ENCODE data around the gene DHRS3. TPM values are rescaled to one million over a fixed set of nuclear protein-coding genes. Genes with fewer than 3 reads are reported as not detected.

DHRS3 gene
- total and polyA plus RNA-seq, 2 donors, result 20.5 to 56.8 TPM

GRCh38 chr1:12556957-12557935 lies 60.8 kb downstream of the DHRS3 start:
- Histone ChIP-seq H3K4me3 (ENCODE audit: low read length in 2 of 2) (no peak overlapping the region), H3K27me3 (ENCODE audit: control insufficient read depth in 2 of 2, insufficient read depth in 1 of 2, low read length in 1 of 2) (no peaks in the 10 kb centered on the region), H3K36me3 (ENCODE audit: control insufficient read depth in 2 of 2, insufficient read depth in 2 of 2, low read length in 1 of 2) (no peaks in the 10 kb centered on the region), H3K27ac (ENCODE audit: low read depth in 1 of 2, low read length in 1 of 2) (no peak overlapping the region), H3K4me1 (ENCODE audit: control insufficient read depth in 2 of 2, insufficient read depth in 2 of 2, low read length in 2 of 2) (no peaks in the 10 kb centered on the region), H3K9me3 (ENCODE audit: control insufficient read depth in 2 of 2, insufficient read depth in 1 of 2, low read length in 1 of 2) (peaks cover 0 to 3% of the 10 kb centered on the region in 2 donors)
- 91% methylated on average over 17 of the region's 17 CpGs for WGBS
- no peak for DNase-seq (ENCODE audit: low read depth in 6 of 9, low spot score in 9 of 9)

GRCh38 chr1:12556368-12556930 lies 61.6 kb downstream of the DHRS3 start:
- DNase-seq (ENCODE audit: low read depth in 6 of 9, low spot score in 9 of 9), result no peak
- Histone ChIP-seq H3K27ac (ENCODE audit: low read depth in 1 of 2, low read length in 1 of 2) (peak overlapping the region in 1 of 2 donors; percentile 5), H3K36me3 (ENCODE audit: control insufficient read depth in 2 of 2, insufficient read depth in 2 of 2, low read length in 1 of 2) (no peaks in the 10 kb centered on the region), H3K27me3 (ENCODE audit: control insufficient read depth in 2 of 2, insufficient read depth in 1 of 2, low read length in 1 of 2) (no peaks in the 10 kb centered on the region), H3K4me3 (ENCODE audit: low read length in 2 of 2) (no peak overlapping the region), H3K9me3 (ENCODE audit: control insufficient read depth in 2 of 2, insufficient read depth in 1 of 2, low read length in 1 of 2) (peaks cover 0 to under 1% of the 10 kb centered on the region in 2 donors), H3K4me1 (ENCODE audit: control insufficient read depth in 2 of 2, insufficient read depth in 2 of 2, low read length in 2 of 2) (no peaks in the 10 kb centered on the region)
- WGBS, result 60% methylated on average over 9 of the region's 9 CpGs

- Histone ChIP-seq H3K4me3 (ENCODE audit: low read length in 2 of 2) (no peak overlapping the region), H3K9me3 (ENCODE audit: control insufficient read depth in 2 of 2, insufficient read depth in 1 of 2, low read length in 1 of 2) (no peaks in the 10 kb centered on the region), H3K36me3 (ENCODE audit: control insufficient read depth in 2 of 2, insufficient read depth in 2 of 2, low read length in 1 of 2) (no peaks in the 10 kb centered on the region), H3K4me1 (ENCODE audit: control insufficient read depth in 2 of 2, insufficient read depth in 2 of 2, low read length in 2 of 2) (no peaks in the 10 kb centered on the region), H3K27ac (ENCODE audit: low read depth in 1 of 2, low read length in 1 of 2) (no peak overlapping the region), H3K27me3 (ENCODE audit: control insufficient read depth in 2 of 2, insufficient read depth in 1 of 2, low read length in 1 of 2) (no peaks in the 10 kb centered on the region)
- no peak for DNase-seq (ENCODE audit: low read depth in 6 of 9, low spot score in 9 of 9)
- WGBS, result 98% methylated on average over 13 of the region's 13 CpGs
These were observed 62.3 kb downstream of the DHRS3 start for GRCh38 chr1:12555411-12556367.

- H3K4me3 ChIP-seq (ENCODE audit: low read length in 2 of 2), result no peak overlapping the region
- no peaks in the 10 kb centered on the region for H3K9me3 ChIP-seq (ENCODE audit: control insufficient read depth in 2 of 2, insufficient read depth in 1 of 2, low read length in 1 of 2)
- DNase-seq (ENCODE audit: low read depth in 6 of 9, low spot score in 9 of 9), result no peak
- WGBS, result 95% methylated on average over 18 of the region's 18 CpGs
- H3K27me3 ChIP-seq (ENCODE audit: control insufficient read depth in 2 of 2, insufficient read depth in 1 of 2, low read length in 1 of 2), result no peaks in the 10 kb centered on the region
- H3K27ac ChIP-seq (ENCODE audit: low read depth in 1 of 2, low read length in 1 of 2), result no peak overlapping the region
- H3K4me1 ChIP-seq (ENCODE audit: control insufficient read depth in 2 of 2, insufficient read depth in 2 of 2, low read length in 2 of 2), result peaks cover 0 to 2% of the 10 kb centered on the region in 2 donors
- H3K36me3 ChIP-seq (ENCODE audit: control insufficient read depth in 2 of 2, insufficient read depth in 2 of 2, low read length in 1 of 2), result no peaks in the 10 kb centered on the region
These were observed 63.3 kb downstream of the DHRS3 start for GRCh38 chr1:12554521-12555305.

GRCh38 chr1:12553963-12554362 lies 64.0 kb downstream of the DHRS3 start:
- H3K27ac ChIP-seq (ENCODE audit: low read depth in 1 of 2, low read length in 1 of 2), result no peak overlapping the region
- DNase-seq (ENCODE audit: low read depth in 6 of 9, low spot score in 9 of 9), result no peak
- WGBS, result 95% methylated on average over 3 of the region's 3 CpGs

GRCh38 chr1:12552951-12553921 lies 64.8 kb downstream of the DHRS3 start:
- Histone ChIP-seq H3K36me3 (ENCODE audit: control insufficient read depth in 2 of 2, insufficient read depth in 2 of 2, low read length in 1 of 2) (no peaks in the 10 kb centered on the region), H3K9me3 (ENCODE audit: control insufficient read depth in 2 of 2, insufficient read depth in 1 of 2, low read length in 1 of 2) (no peaks in the 10 kb centered on the region), H3K4me3 (ENCODE audit: low read length in 2 of 2) (no peak overlapping the region), H3K27ac (ENCODE audit: low read depth in 1 of 2, low read length in 1 of 2) (no peak overlapping the region), H3K4me1 (ENCODE audit: control insufficient read depth in 2 of 2, insufficient read depth in 2 of 2, low read length in 2 of 2) (peaks cover 0 to 8% of the 10 kb centered on the region in 2 donors), H3K27me3 (ENCODE audit: control insufficient read depth in 2 of 2, insufficient read depth in 1 of 2, low read length in 1 of 2) (peaks cover 0 to 2% of the 10 kb centered on the region in 2 donors)
- no peak for DNase-seq (ENCODE audit: low read depth in 6 of 9, low spot score in 9 of 9)
- WGBS, result 96% methylated on average over 16 of the region's 16 CpGs

More at GRCh38 chr1:12553963-12554362, 64.0 kb downstream of the DHRS3 start:
- no peaks in the 10 kb centered on the region for H3K36me3 ChIP-seq (ENCODE audit: control insufficient read depth in 2 of 2, insufficient read depth in 2 of 2, low read length in 1 of 2)
- H3K4me1 ChIP-seq (ENCODE audit: control insufficient read depth in 2 of 2, insufficient read depth in 2 of 2, low read length in 2 of 2), result peaks cover 0 to 8% of the 10 kb centered on the region in 2 donors
- H3K9me3 ChIP-seq (ENCODE audit: control insufficient read depth in 2 of 2, insufficient read depth in 1 of 2, low read length in 1 of 2), result no peaks in the 10 kb centered on the region
- H3K27me3 ChIP-seq (ENCODE audit: control insufficient read depth in 2 of 2, insufficient read depth in 1 of 2, low read length in 1 of 2), result no peaks in the 10 kb centered on the region
- no peak overlapping the region for H3K4me3 ChIP-seq (ENCODE audit: low read length in 2 of 2)

- H3K27me3 ChIP-seq (ENCODE audit: control insufficient read depth in 2 of 2, insufficient read depth in 1 of 2, low read length in 1 of 2), result peaks cover 0 to 4% of the 10 kb centered on the region in 2 donors
- peaks cover 0 to 8% of the 10 kb centered on the region in 2 donors for H3K4me1 ChIP-seq (ENCODE audit: control insufficient read depth in 2 of 2, insufficient read depth in 2 of 2, low read length in 2 of 2)
- no peak overlapping the region for H3K4me3 ChIP-seq (ENCODE audit: low read length in 2 of 2)
- H3K9me3 ChIP-seq (ENCODE audit: control insufficient read depth in 2 of 2, insufficient read depth in 1 of 2, low read length in 1 of 2), result no peaks in the 10 kb centered on the region
- H3K36me3 ChIP-seq (ENCODE audit: control insufficient read depth in 2 of 2, insufficient read depth in 2 of 2, low read length in 1 of 2), result no peaks in the 10 kb centered on the region
- 97% methylated on average over 27 of the region's 27 CpGs for WGBS
- no peak for DNase-seq (ENCODE audit: low read depth in 6 of 9, low spot score in 9 of 9)
- no peak overlapping the region for H3K27ac ChIP-seq (ENCODE audit: low read depth in 1 of 2, low read length in 1 of 2)
These were observed 65.7 kb downstream of the DHRS3 start for GRCh38 chr1:12552111-12552888.
